Cardiac fibroblast (primary cell): ENCODE results near the gene AMFR.

ENCODE experiments used
- DNase-seq, 2 donors: peaks; one replicate each; pipeline versions ENCODE4 v3.0.0 to v3.0.0-alpha.2; 2010; ENCODE audit warnings: low read depth in 2 of 2
- H3K4me3 ChIP-seq, 2 donors: replicated peaks in 1 of 2; 1 replicate in 1 of 2; 2 replicates in 1 of 2; pipeline ENCODE4 v1.5.1; 2011; ENCODE audit warnings: low read depth in 2 of 2, low read length in 2 of 2, mild to moderate bottlenecking in 2 of 2, moderate library complexity in 1 of 2
- CTCF ChIP-seq: IDR thresholded peaks from one replicate; pipeline ENCODE4 v1.5.1; 2011; ENCODE audit warnings: low read depth, mild to moderate bottlenecking, low read length, inconsistent platforms

Gene AMFR

GRCh38 chr16:56339431-56340195 is 85.7 kb downstream of the AMFR start:
- H3K4me3 ChIP-seq, result no peak overlapping the region
- no peak for DNase-seq
- no peak for TF ChIP-seq CTCF

- no peak for DNase-seq
- no peak overlapping the region for H3K4me3 ChIP-seq
- TF ChIP-seq CTCF, result no peak
Measured at GRCh38 chr16:56338566-56339318, 86.6 kb downstream of the AMFR start.

- no peak for TF ChIP-seq CTCF
- DNase-seq, result no peak
Measured at GRCh38 chr16:56337858-56338325, 87.5 kb downstream of the AMFR start.

GRCh38 chr16:56337131-56337857 is 88.1 kb downstream of the AMFR start:
- no peak for TF ChIP-seq CTCF
- no peak for DNase-seq
- H3K4me3 ChIP-seq, result no peak overlapping the region

More at GRCh38 chr16:56337858-56338325, 87.5 kb downstream of the AMFR start:
- no peak overlapping the region for H3K4me3 ChIP-seq

- DNase-seq, result no peak
- TF ChIP-seq CTCF, result no peak
- H3K4me3 ChIP-seq, result no peak overlapping the region
Measured at GRCh38 chr16:56336711-56337110, 88.6 kb downstream of the AMFR start.

- DNase-seq, result no peak
- TF ChIP-seq CTCF, result no peak
- H3K4me3 ChIP-seq, result no peak overlapping the region
Measured at GRCh38 chr16:56336071-56336688, 89.2 kb downstream of the AMFR start.
